Kidney epithelial cell (primary cell): Measurements from ENCODE around the gene IRAK4. TPM values are rescaled to one million over a fixed set of nuclear protein-coding genes. Genes with fewer than 3 reads are reported as not detected.

Experiments used
- DNase-seq: peaks from one replicate; pipeline ENCODE4 v3.0.0-alpha.2; 2010; ENCODE audit warnings: low read depth
- H3K27me3 ChIP-seq: 2 replicates; pipeline ENCODE4 v1.6.0; 2011; ENCODE audit warnings: low read length; ENCODE audit not compliant: control insufficient read depth, insufficient read depth
- H3K36me3 ChIP-seq: 2 replicates; pipeline ENCODE4 v1.5.1; 2011; ENCODE audit warnings: low read length; ENCODE audit not compliant: control insufficient read depth, insufficient read depth
- H3K4me3 ChIP-seq: 2 replicates; pipeline ENCODE4 v1.5.1; 2011; ENCODE audit warnings: low read depth, mild to moderate bottlenecking, control low read depth, low read length
- total RNA-seq: library from RNA; depleted of rRNA; stranded (reverse); fragments of >200 nt; gene quantifications from 2 replicates; pipeline ENCODE4 v1.2.3, GENCODE V29; 2015
- TF ChIP-seq, protein P1 (sequence below): IDR thresholded peaks from 2 replicates; pipeline ENCODE4 v1.5.1; 2011; ENCODE audit warnings: mild to moderate bottlenecking, moderate library complexity, low read length, control low read depth, inconsistent platforms; ENCODE audit not compliant: insufficient read depth, poor library complexity, severe bottlenecking

The IRAK4 gene
- total RNA-seq, 1 donor from 2014 or later: 17.7 TPM

DNA sequence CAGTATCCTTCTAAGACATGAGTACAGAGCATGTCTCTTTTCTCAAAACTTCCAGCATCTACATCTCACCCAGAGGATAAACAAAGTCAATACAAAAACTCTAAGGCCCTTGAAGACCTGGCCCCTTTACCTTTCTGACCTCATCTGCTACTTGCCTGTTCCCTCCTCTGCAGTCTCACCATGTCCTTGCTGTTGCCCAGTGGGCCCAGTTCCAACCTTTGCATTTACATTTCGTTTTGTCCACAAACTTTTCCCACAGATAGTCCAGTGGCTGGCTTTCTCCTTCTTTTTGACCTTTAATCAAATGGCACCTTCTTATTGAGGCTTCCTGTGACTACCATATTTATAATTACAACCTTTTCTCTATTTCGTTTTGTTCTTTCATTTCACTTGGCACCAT lies 1.6 kb downstream of the IRAK4 start:
- no peaks in the 10 kb centered on the region for H3K27me3 ChIP-seq
- DNase-seq: no peak
- no peaks in the 10 kb centered on the region for H3K36me3 ChIP-seq
- H3K4me3 ChIP-seq: no peak overlapping the region
- TF ChIP-seq, protein P1, sequence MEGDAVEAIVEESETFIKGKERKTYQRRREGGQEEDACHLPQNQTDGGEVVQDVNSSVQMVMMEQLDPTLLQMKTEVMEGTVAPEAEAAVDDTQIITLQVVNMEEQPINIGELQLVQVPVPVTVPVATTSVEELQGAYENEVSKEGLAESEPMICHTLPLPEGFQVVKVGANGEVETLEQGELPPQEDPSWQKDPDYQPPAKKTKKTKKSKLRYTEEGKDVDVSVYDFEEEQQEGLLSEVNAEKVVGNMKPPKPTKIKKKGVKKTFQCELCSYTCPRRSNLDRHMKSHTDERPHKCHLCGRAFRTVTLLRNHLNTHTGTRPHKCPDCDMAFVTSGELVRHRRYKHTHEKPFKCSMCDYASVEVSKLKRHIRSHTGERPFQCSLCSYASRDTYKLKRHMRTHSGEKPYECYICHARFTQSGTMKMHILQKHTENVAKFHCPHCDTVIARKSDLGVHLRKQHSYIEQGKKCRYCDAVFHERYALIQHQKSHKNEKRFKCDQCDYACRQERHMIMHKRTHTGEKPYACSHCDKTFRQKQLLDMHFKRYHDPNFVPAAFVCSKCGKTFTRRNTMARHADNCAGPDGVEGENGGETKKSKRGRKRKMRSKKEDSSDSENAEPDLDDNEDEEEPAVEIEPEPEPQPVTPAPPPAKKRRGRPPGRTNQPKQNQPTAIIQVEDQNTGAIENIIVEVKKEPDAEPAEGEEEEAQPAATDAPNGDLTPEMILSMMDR: no peak

DNA sequence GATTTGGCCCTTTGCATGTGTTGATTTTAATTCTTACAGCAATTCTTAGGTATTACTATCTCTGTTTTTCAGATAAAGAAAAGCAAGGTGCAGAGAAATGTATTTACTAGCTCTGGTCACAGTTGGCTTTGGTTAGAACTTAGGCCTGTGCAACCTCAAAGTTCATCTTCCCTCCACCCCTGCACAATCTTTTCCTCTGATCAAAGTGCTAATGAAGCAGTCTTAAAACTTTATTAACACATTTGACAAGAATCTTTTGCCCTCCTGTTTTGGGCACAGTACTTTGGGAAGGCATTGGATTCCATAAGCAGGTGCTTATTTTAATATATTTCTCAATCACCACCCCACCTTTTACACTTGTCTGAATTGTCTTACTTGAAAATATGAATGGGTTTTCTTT lies 2.7 kb downstream of the IRAK4 start:
- Histone ChIP-seq H3K36me3 (no peaks in the 10 kb centered on the region), H3K27me3 (no peaks in the 10 kb centered on the region), H3K4me3 (no peak overlapping the region)
- TF ChIP-seq, protein P1: no peak
- no peak for DNase-seq

DNA sequence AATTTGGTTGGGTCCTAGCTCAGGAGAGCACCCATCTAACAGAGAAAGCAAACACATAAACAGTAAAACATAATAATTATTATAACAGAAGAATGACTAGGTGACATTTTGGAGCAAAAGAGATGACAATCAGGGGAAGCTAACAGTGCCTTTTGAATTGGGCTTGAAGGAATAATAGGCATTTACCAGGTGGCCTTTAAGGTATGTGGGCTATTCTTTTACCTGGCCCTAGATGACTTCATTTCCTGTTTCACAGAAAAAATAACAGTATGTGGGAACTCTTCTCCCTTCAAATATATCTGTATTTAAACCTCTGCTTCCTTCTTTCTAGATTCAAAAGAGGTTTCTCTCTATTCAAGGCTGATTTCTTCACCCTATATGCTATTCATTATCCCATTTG lies 3.8 kb downstream of the IRAK4 start:
- TF ChIP-seq, protein P1: no peak
- no peaks in the 10 kb centered on the region for H3K36me3 ChIP-seq
- no peaks in the 10 kb centered on the region for H3K27me3 ChIP-seq
- DNase-seq: no peak
- H3K4me3 ChIP-seq: no peak overlapping the region

DNA sequence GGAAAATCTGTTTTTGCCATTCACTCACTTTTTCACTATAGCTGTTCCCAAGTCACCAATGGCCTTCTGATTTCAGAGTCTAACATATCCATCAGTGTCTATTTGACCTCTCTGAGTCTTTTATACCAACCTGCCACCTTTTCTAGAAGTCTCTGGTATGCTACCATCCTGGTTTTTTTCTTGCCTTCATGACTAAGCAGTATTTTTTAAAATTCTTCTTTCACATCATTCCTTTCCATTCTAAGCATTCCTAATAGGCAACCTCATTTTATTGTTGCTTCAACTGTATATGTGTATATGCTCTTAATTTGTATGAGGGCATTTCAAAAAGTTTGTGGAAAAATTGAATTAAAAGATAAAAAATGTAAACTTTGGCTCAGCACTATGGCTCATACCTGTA lies 5.0 kb downstream of the IRAK4 start:
- no peaks in the 10 kb centered on the region for H3K27me3 ChIP-seq
- TF ChIP-seq, protein P1: no peak
- no peak for DNase-seq
- no peaks in the 10 kb centered on the region for H3K36me3 ChIP-seq
- no peak overlapping the region for H3K4me3 ChIP-seq

DNA sequence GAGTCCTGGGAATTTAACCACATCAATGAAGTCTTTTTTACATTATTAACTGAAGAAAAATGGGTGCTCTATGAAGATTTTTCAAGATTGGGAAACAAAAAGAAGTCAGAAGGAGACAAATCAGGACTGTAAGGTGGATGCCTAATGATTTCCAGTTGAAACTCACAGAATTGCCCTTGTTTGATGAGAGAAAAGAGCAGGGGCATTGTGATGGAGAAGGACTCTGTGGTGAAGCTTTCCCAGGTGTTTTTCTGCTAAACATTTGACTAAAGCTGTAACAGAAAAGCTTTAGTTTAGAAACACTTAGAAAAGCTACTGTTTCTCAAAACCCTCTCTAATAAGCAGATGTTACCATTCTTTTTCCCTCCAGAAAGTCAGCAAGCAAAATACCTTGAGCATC lies 5.8 kb downstream of the IRAK4 start:
- Histone ChIP-seq H3K36me3 (no peaks in the 10 kb centered on the region), H3K27me3 (no peaks in the 10 kb centered on the region), H3K4me3 (no peak overlapping the region)
- TF ChIP-seq, protein P1: no peak
- DNase-seq: no peak

DNA sequence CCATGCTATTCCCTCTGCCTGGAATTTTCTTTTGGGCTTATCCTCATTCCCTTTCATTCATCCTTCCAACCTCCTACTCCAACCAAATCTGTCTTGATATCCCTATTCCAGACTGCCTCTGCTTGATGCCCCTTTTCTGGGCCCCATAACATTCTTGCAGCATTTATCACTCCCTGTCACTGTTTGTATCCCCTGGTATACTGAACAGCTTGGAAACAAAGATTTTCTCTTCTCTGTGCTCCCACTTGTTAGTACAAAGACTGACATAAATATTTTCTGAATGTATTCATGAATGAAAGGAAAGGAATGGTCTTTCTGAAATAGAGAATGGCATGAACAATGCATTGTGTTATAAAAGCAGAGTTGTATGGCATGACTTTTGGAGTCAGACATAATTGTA lies 7.5 kb downstream of the IRAK4 start:
- no peaks in the 10 kb centered on the region for H3K27me3 ChIP-seq

More for the DNA sequence above, 7.5 kb downstream of the IRAK4 start:
- H3K36me3 ChIP-seq: no peaks in the 10 kb centered on the region
- DNase-seq: no peak
- TF ChIP-seq, protein P1: no peak
- no peak overlapping the region for H3K4me3 ChIP-seq
